Osteocyte (in vitro differentiated cells): ENCODE measurements around the gene PSD4. TPM values are rescaled to one million over a fixed set of nuclear protein-coding genes. Genes with fewer than 3 reads are reported as not detected.
A peak's percentile ranks its signal among the peaks of the same experiment; 100 is the strongest.

Experiments
- DNase-seq: peaks from one replicate; pipeline ENCODE4 v3.0.0; 2021; ENCODE audit warnings: mixed read lengths; ENCODE audit not compliant: unreplicated experiment; ENCODE audit errors: extremely low spot score
- H3K27ac Mint-ChIP-seq: one replicate; pipeline ENCODE4 v1.8.0; 2021; ENCODE audit warnings: mild to moderate bottlenecking, mixed read lengths; ENCODE audit not compliant: unreplicated experiment
- H3K27me3 Mint-ChIP-seq: one replicate; pipeline ENCODE4 v1.8.0; 2021; ENCODE audit warnings: mixed read lengths; ENCODE audit not compliant: unreplicated experiment
- H3K36me3 Mint-ChIP-seq: one replicate; pipeline ENCODE4 v1.8.0; 2021; ENCODE audit warnings: mixed read lengths; ENCODE audit not compliant: unreplicated experiment
- H3K4me1 Mint-ChIP-seq: one replicate; pipeline ENCODE4 v1.8.0; 2021; ENCODE audit warnings: mixed read lengths; ENCODE audit not compliant: unreplicated experiment
- H3K4me3 Mint-ChIP-seq: one replicate; pipeline ENCODE4 v1.8.0; 2021; ENCODE audit warnings: mild to moderate bottlenecking, moderate library complexity, mixed read lengths; ENCODE audit not compliant: unreplicated experiment
- H3K9me3 Mint-ChIP-seq: one replicate; pipeline ENCODE4 v1.8.0; 2021; ENCODE audit warnings: mixed read lengths; ENCODE audit not compliant: unreplicated experiment
- CTCF ChIP-seq: fragments of 200-600 bp; sonication (generic); IDR thresholded peaks from 2 replicates; pipeline ENCODE4 v1.5.0; 2021; ENCODE audit warnings: antibody characterized with exemption, mild to moderate bottlenecking, moderate library complexity
- total RNA-seq: library from RNA; stranded (reverse); gene quantifications from 2 replicates; pipeline ENCODE4 v1.2.1, GENCODE V29; 2021

Gene PSD4
- total RNA-seq, 1 donor from 2014 or later, result 8.9 TPM

GRCh38 chr2:113137827-113138226, 35.9 kb upstream of the PSD4 start:
- Mint-ChIP-seq H3K4me3 (no peak overlapping the region), H3K36me3 (no peaks in the 10 kb centered on the region), H3K9me3 (no peaks in the 10 kb centered on the region), H3K27me3 (peaks cover 34% of the 10 kb centered on the region), H3K4me1 (no peaks in the 10 kb centered on the region), H3K27ac (no peak overlapping the region)
- DNase-seq, result peak; percentile 54
- TF ChIP-seq CTCF, result no peak

GRCh38 chr2:113138428-113139322, 35.1 kb upstream of the PSD4 start:
- H3K27me3 Mint-ChIP-seq, result peaks cover 32% of the 10 kb centered on the region
- no peaks in the 10 kb centered on the region for H3K9me3 Mint-ChIP-seq
- H3K4me3 Mint-ChIP-seq, result no peak overlapping the region
- DNase-seq, result peak; percentile 63
- H3K4me1 Mint-ChIP-seq, result no peaks in the 10 kb centered on the region
- H3K27ac Mint-ChIP-seq, result no peak overlapping the region
- TF ChIP-seq CTCF, result peak; percentile 80
- no peaks in the 10 kb centered on the region for H3K36me3 Mint-ChIP-seq

- H3K4me1 Mint-ChIP-seq, result no peaks in the 10 kb centered on the region
- H3K36me3 Mint-ChIP-seq, result no peaks in the 10 kb centered on the region
- peaks cover 16% of the 10 kb centered on the region for H3K9me3 Mint-ChIP-seq
- TF ChIP-seq CTCF, result no peak
- no peak for DNase-seq
- H3K27me3 Mint-ChIP-seq, result peaks cover 40% of the 10 kb centered on the region
- H3K4me3 Mint-ChIP-seq, result no peak overlapping the region
- no peak overlapping the region for H3K27ac Mint-ChIP-seq
Observed at GRCh38 chr2:113141451-113141850, 32.3 kb upstream of the PSD4 start.

GRCh38 chr2:113142290-113142689, 31.5 kb upstream of the PSD4 start:
- no peak for DNase-seq
- H3K9me3 Mint-ChIP-seq, result peaks cover 16% of the 10 kb centered on the region
- no peak overlapping the region for H3K4me3 Mint-ChIP-seq
- no peaks in the 10 kb centered on the region for H3K4me1 Mint-ChIP-seq
- peaks cover 44% of the 10 kb centered on the region for H3K27me3 Mint-ChIP-seq
- no peak overlapping the region for H3K27ac Mint-ChIP-seq
- no peak for TF ChIP-seq CTCF
- H3K36me3 Mint-ChIP-seq, result no peaks in the 10 kb centered on the region

GRCh38 chr2:113144259-113144658, 29.5 kb upstream of the PSD4 start:
- no peak overlapping the region for H3K27ac Mint-ChIP-seq
- no peaks in the 10 kb centered on the region for H3K4me1 Mint-ChIP-seq
- H3K36me3 Mint-ChIP-seq, result no peaks in the 10 kb centered on the region
- H3K4me3 Mint-ChIP-seq, result no peak overlapping the region
- no peak for DNase-seq
- no peak for TF ChIP-seq CTCF
- H3K27me3 Mint-ChIP-seq, result peaks cover 59% of the 10 kb centered on the region
- H3K9me3 Mint-ChIP-seq, result peaks cover 16% of the 10 kb centered on the region
